HEK293T (cell line): ENCODE results near the gene NID1.

Experiments
- FOXK2 ChIP-seq: fragments of 450-650 bp; IDR thresholded peaks from 2 replicates; pipeline ENCODE4 v1.6.1; 2016; ENCODE audit warnings: mild to moderate bottlenecking
- FOXM1 ChIP-seq: fragments of 450-650 bp; IDR thresholded peaks from 2 replicates; pipeline ENCODE4 v1.6.1; 2017; ENCODE audit warnings: mild to moderate bottlenecking, borderline replicate concordance
- L3MBTL2 ChIP-seq: fragments of 450-650 bp; conservative IDR thresholded peaks from 2 replicates; pipeline ENCODE4 v1.6.1; 2016; ENCODE audit warnings: mild to moderate bottlenecking
- LEF1 ChIP-seq: fragments of 450-650 bp; IDR thresholded peaks from 2 replicates; pipeline ENCODE4 v1.6.1; 2017; ENCODE audit warnings: mild to moderate bottlenecking, borderline replicate concordance

- TF ChIP-seq L3MBTL2 (no peak), FOXM1 (no peak), LEF1 (no peak), FOXK2 (no peak)
These were observed 106.9 kb downstream of the NID1 start for GRCh38 chr1:235958021-235958420.
